ENCODE data around the gene HPSE2.
"Not testable (repeated sequence)": the region's sequence is repeated elsewhere in the genome, so short reads cannot be mapped to it uniquely, and the experiment has no call there.

Gene HPSE2

DNA sequence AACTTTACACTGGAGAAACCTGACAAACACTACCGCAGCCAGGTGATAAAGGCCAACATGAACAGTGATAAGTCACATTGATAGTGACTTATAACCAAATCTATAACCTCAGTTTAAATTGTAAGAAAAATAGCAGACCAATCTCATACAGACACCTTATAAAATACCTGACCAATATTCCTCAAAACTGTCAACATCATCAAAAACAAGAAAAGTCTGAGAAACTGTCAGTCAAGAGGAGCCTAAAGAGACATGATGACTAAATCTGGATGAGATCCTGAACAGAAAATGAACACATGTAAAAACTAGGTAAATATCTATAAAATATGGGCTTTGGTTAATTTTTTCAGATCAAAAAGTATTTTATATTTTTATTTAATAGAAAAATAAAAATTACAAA is 233.3 kb downstream of the HPSE2 start:
- no peak for DNase-seq

DNA sequence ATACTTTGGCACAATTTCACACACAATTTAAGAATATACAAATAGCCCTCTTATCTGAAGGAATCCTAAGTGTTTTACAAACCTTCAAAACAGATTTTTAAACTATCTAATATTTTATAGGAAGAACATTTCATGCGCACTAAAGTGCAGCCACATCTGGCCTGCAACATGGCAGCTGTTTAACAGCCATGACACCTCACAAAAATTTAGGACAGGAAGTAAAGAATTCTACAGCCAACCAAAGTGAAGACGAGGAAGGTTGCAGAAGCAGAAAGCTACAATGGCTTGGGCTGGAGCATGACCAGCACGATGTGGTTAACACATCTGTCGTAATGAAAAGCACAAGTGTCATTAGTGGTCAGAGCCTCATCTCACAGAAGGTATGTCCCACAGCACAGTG is 238.1 kb downstream of the HPSE2 start:
- DNase-seq, result no peak

DNA sequence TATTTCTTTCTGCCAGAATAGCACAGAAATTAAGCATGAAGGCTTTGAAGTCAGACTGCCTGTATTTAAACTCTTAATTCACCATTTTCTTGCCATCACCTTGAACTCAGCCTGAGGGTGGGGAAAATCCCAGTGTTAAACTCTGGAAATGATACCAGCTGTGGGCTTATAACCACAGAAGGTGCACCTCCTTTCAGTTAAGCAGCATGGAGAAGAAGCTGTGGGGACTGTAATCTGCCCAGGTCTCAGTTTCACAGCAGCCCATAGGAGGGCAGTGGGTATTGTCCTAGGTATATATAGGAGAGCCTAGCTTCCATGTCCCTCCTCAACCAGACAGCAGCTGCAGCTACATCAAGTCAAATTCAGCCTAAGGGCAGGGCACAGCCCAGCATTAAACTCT is 241.6 kb downstream of the HPSE2 start:
- no peak for DNase-seq

DNA sequence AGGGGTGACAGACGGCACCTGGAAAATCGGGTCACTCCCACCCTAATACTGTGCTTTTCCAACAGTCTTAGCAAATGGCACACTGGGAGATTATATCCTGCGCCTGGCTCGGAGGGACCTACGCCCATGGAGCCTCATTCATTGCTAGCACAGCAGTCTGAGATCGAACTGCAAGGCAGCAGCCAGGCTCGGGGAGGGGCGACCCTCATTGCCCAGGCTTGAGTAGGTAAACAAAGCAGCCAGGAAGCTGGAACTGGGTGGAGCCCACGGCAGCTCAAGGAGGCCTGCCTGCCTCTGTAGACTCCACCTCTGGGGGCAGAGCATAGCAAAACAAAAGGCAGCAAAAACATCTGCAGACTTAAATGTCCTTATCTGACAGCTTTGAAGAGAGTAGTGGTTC is 251.9 kb downstream of the HPSE2 start:
- not testable (repeated sequence) for DNase-seq

DNA sequence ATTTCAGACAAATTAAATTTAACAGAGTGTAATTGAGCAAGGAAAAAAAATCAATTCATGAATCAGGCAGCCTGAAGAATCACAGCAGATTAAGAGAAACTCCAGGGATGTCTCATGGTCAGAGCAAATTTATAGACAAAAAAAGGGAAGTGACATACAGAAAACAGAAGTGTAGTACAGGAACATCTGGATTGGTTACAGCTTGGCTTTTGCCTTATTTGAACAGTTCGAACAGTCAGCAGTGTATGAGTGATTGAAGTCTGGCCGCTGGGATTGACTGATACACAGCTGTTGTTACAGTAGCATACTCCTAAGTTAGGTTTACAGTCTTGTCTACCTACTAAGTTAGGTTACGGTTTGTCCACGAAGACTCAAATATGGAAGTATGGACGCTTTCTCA is 255.3 kb downstream of the HPSE2 start:
- DNase-seq, result peak; percentile 80

DNA sequence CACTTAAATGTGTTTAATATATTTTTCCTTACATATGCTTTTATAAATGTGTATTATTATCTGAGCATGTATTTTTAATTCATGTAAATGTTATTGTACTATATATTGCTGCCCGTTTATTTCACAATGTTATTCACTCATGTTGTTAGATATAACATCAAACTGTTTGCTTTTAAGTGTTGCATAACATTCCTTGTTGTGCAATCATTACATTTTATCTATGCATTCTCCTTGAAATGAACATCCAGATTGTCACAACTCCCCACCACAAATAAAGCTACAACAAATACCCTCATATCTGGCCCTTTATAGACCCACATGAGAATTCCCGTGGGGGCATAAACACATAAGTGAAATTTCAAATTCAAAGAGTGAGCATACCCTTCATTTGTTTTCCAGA is 264.2 kb downstream of the HPSE2 start:
- DNase-seq, result peak; percentile 40

DNA sequence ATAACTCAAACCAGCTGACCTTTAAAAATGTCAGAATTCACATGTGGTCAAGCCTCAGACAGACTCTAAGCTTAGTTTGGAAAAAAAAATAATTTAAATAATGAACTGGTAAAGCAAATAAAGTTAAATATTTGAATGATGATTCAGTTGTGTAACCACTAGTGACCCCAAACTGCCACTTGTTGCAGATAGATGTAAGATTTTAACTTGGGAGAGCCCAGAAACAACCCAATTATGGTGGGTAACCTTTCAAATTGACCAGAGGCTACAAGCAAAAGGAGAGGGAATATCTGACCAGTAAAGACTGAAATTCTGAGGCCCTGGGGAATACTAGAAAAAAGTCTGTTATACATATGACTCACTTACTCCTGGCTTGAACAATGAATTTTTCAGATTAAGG is 268.1 kb downstream of the HPSE2 start:
- DNase-seq, result no peak

DNA sequence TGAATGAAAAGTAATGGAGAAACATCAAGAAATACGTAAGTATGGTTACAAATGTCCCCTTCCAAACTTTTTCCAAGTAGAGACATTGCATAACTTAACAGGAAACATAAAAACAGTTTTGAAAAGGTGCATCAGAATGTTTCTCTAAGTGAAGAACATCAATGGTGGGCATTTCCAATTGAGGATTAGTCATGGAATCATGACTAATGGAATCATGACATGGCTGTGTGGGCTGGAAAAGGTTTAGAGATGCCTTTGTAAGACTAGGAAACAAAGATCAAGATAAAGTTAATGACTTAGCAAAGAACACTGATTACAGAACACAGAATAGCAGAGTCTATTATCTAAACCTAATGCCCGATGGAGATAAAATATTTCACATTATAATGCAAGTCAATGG is 272.0 kb downstream of the HPSE2 start:
- DNase-seq, result no peak

DNA sequence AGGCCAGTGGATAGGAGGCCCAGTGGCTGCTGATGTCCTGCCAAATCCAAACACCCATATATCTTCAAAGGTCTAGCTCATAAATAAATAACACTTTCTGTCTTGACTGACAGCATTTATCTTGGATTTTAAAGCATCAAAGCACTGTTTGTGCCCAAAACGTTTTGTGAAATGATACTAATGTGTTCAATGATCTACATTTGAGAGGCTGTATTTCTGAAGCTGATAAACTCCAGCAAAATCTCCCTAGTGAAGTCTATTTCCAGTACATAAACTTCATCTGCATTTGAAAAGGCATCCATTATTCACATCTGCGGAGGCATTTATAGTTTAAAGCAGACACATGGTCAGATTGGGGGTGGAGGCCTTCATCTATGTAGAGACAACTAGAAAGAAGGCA is 276.3 kb downstream of the HPSE2 start:
- no peak for DNase-seq

DNA sequence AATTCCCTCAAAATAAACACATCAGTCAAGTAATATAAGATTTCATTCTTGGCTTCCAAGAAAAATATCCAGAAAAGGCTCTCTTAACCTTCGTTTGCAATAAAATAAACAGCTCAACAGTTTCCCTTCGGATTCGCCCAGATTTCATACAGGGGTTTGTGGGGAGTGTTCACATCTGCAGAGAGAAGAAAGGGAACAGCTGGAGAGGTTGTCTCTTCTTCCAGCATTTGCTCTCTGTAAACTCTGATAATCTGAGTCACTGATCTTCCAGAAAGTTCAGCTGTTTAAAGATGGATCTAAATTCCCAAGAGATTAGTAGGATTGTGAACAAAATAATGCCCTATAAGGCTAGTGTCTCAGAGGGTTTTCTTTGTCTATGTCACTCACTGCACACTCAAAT is 277.9 kb downstream of the HPSE2 start:
- DNase-seq, result no peak

DNA sequence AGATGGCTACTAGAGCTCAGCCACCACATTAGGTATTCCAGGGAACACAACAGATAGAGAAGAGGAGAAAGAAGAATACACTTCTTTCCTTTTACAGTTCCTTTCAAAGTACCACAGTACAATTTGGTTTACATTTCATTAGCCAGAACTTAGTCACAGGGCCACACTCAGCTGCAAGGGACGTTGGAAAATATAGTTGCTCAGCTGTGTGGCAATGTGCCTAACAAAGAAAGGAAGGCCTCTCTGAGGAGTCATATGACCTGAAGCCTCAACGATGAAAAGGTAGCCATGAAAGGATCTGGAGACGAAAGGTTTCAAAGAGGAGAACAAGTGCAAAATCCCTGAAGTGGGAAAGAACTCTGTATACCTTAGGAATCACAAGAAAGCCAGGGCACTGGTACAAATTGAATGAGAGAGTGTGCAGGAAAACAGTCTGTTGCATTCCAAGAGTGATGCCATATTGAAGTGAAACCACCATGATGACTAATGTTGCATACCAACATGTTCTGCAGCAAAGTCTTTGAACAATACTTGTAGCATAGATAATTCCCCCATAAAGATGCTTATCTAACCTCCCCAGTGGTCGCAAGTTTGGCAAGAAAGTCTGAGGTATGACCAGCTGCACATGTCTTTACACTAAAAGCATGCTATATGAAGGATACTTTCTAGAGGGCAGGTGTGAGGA is 278.9 kb downstream of the HPSE2 start:
- no peak for DNase-seq

DNA sequence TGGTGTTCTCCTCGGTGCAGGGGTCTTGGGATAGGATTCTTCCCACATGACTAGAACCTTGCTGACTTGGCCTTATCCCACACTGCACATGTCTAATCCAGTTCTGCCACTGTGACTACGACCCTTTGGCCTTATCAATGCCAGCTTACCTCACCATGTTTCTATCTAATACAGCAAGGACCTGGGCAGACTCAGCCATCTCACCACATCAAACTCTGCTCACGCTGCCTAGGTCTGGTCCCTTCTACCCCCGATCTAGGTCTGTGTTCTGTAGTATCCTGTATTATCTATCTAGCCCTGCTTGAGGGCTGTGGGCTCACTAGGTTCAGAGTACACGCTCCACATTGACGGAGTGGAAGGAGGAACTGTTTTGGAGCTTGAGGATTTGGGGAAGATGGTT is 282.4 kb downstream of the HPSE2 start:
- DNase-seq, result no peak

DNA sequence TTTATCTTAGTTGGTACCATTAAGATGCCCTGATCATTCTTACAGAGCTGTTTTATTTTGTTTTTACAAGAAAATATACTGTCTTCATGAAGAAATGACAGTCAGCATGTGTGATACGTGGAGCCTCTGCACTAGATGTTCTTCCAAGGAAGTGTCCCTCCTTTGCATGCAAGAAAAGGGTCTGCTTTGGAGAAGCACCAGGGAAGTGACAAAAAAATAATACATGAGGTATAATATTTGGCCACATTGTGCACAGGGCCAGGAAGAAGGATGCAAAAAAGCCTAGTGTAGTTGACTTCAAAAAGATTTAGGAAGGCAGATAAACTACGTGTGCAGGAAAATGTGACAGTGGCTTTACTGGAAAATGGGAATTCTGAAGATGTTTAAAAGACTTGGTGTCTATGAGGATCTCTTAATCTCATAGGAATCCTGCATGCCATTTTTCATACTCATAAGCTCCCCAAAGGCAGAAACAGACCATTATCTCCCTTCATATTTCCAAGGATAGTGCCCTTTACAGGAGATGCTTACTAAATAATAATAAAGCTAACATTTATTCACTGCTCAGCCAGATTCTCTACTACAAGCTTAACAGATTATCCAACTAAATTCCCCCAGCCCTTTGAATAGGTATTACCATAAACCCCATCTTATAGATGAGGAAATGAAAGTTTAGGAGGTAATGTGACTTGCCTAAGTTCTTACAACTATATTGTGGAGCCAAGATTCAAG is 284.2 kb downstream of the HPSE2 start:
- DNase-seq, result no peak

DNA sequence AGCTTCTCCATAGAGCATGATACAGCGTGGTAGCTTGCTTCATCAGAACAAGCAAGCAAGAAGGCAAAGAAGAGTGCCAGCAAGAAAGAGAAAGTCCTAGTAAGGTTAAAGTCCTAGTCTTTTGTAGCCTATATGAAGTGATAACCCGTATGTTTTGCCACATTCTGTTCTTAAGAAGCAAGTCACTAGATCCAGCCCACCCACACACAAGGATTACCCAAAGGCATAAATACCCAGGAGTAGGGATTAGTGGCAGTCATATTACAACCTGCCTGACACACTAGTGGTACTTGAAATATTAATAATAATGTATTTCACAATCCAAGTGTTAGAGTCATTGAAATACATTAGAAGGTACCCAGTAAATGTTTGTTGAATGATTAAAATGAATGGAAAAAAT is 285.5 kb downstream of the HPSE2 start:
- DNase-seq, result no peak

DNA sequence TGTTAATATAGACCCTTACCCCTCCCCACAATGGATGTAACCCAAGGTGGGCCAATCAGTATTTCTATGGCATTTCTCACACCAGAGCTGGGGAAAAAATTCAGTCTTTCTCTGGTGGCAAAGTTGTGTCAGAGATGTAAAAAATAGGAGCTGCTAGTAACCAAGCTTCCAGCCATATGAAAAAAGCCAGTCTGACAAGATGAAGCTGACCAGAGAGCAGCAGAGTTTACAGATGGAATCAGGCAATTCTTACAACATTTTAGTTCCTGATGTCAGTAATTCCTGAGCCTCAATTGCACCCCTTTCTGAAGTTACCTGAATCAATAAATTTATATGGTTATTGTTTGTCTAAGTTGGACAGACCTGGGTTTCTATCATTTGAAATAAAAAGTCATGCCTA is 286.3 kb downstream of the HPSE2 start:
- no peak for DNase-seq

DNA sequence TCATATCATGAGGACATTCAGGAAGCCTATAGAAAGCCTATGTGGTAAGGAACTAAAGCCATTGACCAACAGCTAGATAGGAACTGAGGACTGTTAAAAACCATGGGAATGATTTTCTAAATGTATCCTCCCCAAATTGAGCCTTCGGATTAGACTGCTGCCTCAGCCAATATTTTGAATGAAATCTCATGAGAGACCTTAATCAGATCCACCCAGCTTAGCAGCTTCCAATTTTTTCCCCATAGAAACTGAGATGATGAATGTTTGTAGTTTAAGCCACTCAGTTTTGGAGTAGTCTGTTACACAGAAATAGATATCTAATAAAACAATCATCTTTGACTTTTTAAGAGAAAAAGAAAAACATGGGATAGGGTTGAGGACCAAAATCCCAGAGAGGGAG is 292.0 kb downstream of the HPSE2 start:
- DNase-seq, result no peak

DNA sequence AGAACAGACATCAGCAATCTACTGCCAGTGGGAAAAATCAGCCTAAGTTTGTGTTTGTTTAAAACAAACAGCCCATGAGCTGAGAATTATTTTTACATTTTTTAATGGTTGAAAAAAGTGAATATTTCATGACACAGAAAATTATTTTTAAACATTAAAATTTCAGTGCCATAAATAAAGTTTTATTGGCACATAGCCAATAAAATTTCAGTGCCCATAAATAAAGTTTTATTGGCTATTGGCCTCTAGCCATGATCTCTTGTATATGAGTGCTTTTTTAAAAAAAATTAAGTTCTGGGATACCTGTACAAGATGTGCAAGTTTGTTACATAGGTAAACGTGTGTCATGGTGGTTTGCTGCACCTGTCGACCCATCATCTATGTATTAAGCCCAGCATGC is 305.9 kb downstream of the HPSE2 start:
- DNase-seq, result no peak

DNA sequence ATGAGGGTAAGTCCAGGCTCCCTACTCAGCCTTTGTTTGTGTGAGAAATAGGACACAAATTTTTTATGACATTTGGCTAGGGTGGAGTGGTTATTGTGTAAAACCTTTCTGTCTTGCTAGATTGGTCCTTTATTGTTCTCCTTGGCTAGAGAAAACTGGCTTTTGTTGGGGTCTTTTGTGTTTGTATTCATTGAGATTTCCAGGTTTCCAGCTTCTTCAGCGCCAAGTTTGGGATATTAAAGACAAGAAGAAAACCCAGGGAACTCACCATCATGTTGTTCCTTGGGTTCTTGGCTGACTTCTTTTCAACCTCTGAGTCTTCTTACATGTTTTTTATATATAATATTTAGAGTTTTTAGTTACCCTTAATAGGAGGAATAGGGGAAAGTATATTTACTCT is 310.0 kb downstream of the HPSE2 start:
- no peak for DNase-seq

DNA sequence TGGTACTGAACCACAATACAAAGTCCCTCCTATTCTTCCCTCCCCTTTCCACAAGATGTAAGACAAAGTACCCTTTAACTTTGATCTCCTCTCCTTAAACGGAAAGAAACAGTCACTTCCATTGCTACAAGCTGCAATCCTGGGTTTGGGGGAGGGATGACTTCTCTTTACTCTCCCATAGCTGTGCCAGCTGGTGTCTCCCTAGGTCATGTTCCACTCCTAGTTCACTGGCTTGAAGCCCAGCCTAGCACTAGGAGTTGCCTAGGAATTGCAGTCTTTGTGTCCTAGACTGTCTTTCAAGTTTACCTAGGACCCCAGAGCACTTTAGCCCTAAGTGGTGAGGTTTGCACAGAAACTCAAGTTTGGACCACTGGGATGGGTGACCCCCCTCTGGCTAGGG is 311.1 kb downstream of the HPSE2 start:
- DNase-seq, result no peak

DNA sequence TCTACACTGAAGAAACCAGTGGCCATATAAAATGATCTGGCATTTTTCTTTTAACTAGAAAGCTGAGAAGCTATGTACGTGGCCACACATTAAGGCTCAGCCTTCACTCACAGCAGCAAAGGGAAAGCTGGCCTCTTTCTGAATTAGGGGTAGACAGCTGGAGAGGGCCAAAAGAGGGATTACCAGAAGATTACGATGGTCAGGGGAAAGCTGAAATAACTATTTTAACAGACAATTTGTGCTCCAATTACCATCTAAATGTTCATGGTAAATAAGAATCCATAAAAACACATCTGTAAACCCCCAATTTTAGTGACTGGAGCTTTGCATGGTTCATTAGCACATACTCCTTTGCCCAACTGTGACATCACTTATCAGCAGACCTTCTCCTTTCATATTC is 314.3 kb downstream of the HPSE2 start:
- no peak for DNase-seq

DNA sequence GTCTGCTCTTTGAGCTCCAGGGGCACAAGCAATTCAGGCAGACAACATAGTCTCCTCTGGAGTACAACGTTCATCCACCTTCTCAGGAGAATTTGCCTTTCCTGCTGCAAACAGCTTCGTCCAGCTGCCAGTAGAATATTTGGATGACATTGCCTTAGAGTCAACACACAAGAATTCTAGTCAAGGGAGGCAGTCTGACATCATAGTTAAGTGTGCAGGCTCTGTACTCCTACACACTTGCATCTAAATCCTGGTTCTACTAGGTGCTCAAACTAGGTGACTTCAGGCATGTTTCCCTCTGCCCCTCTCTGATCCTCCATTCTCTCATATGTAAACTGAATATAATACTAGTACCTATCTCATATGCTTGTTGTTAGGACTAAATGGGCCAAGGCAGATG is 314.8 kb downstream of the HPSE2 start:
- DNase-seq, result no peak

DNA sequence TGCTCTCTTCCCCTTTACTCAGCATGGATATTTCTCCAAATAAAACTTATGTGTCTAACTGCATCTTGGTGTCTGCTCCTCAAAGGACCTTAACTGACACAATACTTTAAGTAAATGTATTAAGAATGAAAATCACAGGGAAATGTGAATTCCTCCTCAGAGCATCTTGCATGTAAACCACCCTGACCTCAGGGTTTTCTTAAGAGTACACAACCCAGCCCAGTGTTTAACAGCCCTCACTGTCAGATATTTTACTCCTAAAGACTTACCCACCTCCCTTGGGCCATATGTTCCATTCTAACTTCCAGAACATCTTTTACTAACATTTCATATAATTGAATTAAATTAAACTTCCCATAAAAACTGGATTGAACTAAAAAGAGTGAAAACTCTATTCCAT is 315.3 kb downstream of the HPSE2 start:
- DNase-seq, result no peak

DNA sequence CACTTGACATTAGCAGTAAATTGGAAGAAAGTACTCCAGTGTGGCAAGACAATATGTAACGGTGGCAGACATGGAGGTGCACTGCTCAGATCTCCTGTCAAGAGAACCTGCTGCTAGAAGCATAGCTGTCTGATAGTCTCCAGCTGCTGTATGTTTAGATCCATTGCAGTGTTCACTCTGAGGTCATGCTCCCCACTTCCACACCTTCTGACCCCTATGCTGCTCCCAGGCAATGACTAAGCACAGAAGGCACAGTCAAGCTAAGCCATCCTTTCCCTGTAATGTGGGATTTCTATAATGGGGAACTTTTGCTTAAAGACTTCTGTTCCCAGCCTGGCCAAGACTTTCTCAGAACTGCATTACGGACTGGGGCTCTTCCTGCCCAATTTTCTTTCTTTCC is 315.8 kb downstream of the HPSE2 start:
- no peak for DNase-seq

DNA sequence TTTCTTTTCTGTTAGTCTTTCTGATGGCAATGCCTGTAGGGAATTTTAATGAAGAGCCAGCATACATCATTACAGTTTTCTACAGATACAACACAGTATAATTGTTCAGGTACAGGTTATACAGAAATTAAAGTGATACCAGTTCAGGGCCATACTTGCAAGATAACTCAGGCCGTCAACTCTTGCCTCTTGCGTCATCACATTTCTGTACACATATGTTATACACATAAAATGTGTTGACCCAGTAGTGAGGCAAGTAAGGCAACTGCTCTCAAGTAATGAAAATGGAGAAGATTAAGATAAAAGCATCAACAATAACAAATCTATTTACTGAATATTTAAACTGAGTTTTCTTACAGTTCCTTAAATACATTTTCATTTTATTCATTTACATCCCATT is 317.8 kb downstream of the HPSE2 start:
- no peak for DNase-seq

DNA sequence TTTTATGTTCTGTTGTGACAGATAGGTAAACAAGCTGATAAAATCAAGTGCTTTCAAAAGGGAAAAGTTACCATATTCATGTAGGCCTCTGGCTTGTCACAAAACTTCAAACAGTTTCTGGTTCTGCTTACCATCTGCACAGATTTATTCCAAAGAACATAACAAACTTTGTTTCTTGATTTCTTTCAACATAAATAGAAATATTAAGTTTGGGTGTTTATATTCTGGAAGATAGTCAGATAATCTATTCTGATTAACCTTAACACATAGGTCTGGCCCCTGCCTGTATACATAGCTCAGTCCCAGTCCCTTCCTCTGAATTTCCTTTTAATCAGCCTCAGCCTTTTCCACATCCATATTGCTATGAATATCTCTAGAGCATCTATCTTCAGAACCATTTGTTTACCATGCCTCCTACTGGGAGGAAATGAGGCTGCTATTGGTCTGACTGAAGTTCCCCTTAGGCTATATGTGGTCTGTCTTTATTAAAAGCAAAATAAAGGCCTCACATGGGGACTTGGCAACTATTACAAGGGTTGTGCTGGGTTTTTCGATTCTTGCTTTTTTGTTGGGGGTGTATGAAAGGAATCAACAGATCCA is 319.0 kb downstream of the HPSE2 start:
- no peak for DNase-seq

Measured in MV-4-11 (cell line).